IMR-90 (cell line): ENCODE results near the gene EVA1A. TPM values are rescaled to one million over a fixed set of nuclear protein-coding genes. Genes with fewer than 3 reads are reported as not detected.
A peak's percentile ranks its signal among the peaks of the same experiment; 100 is the strongest.

Source experiments
- ATAC-seq: fragments of 200-7000 bp; cut with Tn5 transposase; 2 replicates; pipeline ENCODE4 v1.9.1; 2020; ENCODE audit warnings: low read depth, mild to moderate bottlenecking, moderate library complexity
- BruUV-seq: library from RNA; stranded (reverse); fragments of 400-500 nt; replicated peaks from 2 replicates; lab custom pipeline; 2021; lab: Mats Ljungman, UMichigan
- CTCF ChIA-PET: fragments of 300-600 bp; formaldehyde crosslinking; extraction: SDS; loops from one replicate; lab custom pipeline; 2021; ENCODE audit warnings: antibody characterized with exemption; lab: Yijun Ruan, JAX
- POLR2A ChIA-PET: fragments of 300-600 bp; sonication (Branson Sonifier 250); formaldehyde crosslinking; loops from one replicate; lab custom pipeline; 2022; ENCODE audit warnings: antibody characterized with exemption; ENCODE audit not compliant: unreplicated experiment; lab: Charles Lee
- DNase-seq: peaks from one replicate; pipeline ENCODE4 v3.0.0; 2013
- H2AFZ ChIP-seq: replicated peaks from 2 replicates; pipeline ENCODE3; 2013; ENCODE audit warnings: low read length, mild to moderate bottlenecking; ENCODE audit not compliant: poor library complexity
- H2AK5ac ChIP-seq: 2 replicates; pipeline ENCODE4 v1.6.1; 2013; ENCODE audit warnings: low read depth, low read length, inconsistent platforms
- H2AK9ac ChIP-seq: replicated peaks from 2 replicates; pipeline ENCODE3; 2013; ENCODE audit warnings: mild to moderate bottlenecking, low read depth, low read length, moderate library complexity; ENCODE audit not compliant: poor library complexity
- H2BK120ac ChIP-seq: 2 replicates; pipeline ENCODE4 v1.6.1; 2013; ENCODE audit warnings: low read depth, low read length, inconsistent platforms
- H2BK15ac ChIP-seq: 3 replicates; pipeline ENCODE4 v1.6.1; 2013; ENCODE audit warnings: low read depth, low read length, inconsistent platforms
- H2BK20ac ChIP-seq: 2 replicates; pipeline ENCODE4 v1.6.1; 2013; ENCODE audit warnings: low read depth, mild to moderate bottlenecking, inconsistent platforms, low read length, moderate library complexity
- H2BK5ac ChIP-seq: 2 replicates; pipeline ENCODE4 v1.6.1; 2013; ENCODE audit warnings: mild to moderate bottlenecking, low read depth, low read length, inconsistent platforms; ENCODE audit not compliant: poor library complexity, severe bottlenecking
- H3K14ac ChIP-seq: replicated peaks from 2 replicates; pipeline ENCODE4 v1.6.1; 2013; ENCODE audit warnings: low read depth, low read length, inconsistent platforms
- H3K18ac ChIP-seq: 2 replicates; pipeline ENCODE4 v1.6.1; 2013; ENCODE audit warnings: low read depth, low read length, control low read depth
- H3K23ac ChIP-seq: 2 replicates; pipeline ENCODE4 v1.6.1; 2013; ENCODE audit warnings: low read depth, low read length, inconsistent platforms
- H3K27ac ChIP-seq: 2 replicates; pipeline ENCODE4 v1.5.1; 2013; ENCODE audit warnings: mild to moderate bottlenecking, control low read depth, low read length; ENCODE audit not compliant: insufficient read depth
- H3K27me3 ChIP-seq: 2 replicates; pipeline ENCODE4 v1.6.1; 2013; ENCODE audit warnings: low read length; ENCODE audit not compliant: control insufficient read depth, insufficient read depth
- H3K36me3 ChIP-seq: 2 replicates; pipeline ENCODE4 v1.6.1; 2013; ENCODE audit warnings: low read length, mixed read lengths; ENCODE audit not compliant: control insufficient read depth, insufficient read depth
- H3K4ac ChIP-seq: 2 replicates; pipeline ENCODE4 v1.6.1; 2013; ENCODE audit warnings: low read depth, low read length, inconsistent platforms
- H3K4me1 ChIP-seq: 2 replicates; pipeline ENCODE4 v1.6.1; 2013; ENCODE audit warnings: low read length, mixed read lengths; ENCODE audit not compliant: control insufficient read depth, insufficient read depth
- H3K4me2 ChIP-seq: 2 replicates; pipeline ENCODE4 v1.6.1; 2013; ENCODE audit warnings: low read depth, mild to moderate bottlenecking, control low read depth, low read length, moderate library complexity
- H3K4me3 ChIP-seq: 2 replicates; pipeline ENCODE4 v1.5.1; 2013; ENCODE audit warnings: low read depth, mild to moderate bottlenecking, control low read depth, low read length, moderate library complexity; ENCODE audit not compliant: insufficient read depth
- H3K56ac ChIP-seq: 2 replicates; pipeline ENCODE4 v1.6.1; 2013; ENCODE audit warnings: low read length, inconsistent platforms; ENCODE audit not compliant: insufficient read depth; ENCODE audit errors: extremely low read depth
- H3K79me1 ChIP-seq, 2 experiments: 2 replicates each; pipeline ENCODE4 v1.6.1; 2013; ENCODE audit warnings: low read length in 2 of 2, inconsistent platforms in 1 of 2, low read depth in 1 of 2
- H3K9ac ChIP-seq: 2 replicates; pipeline ENCODE4 v1.6.1; 2013; ENCODE audit warnings: low read depth, low read length, control low read depth
- H3K9me1 ChIP-seq: 2 replicates; pipeline ENCODE4 v1.6.1; 2013; ENCODE audit warnings: low read length, inconsistent platforms; ENCODE audit not compliant: insufficient read depth
- H3K9me3 ChIP-seq: 2 replicates; pipeline ENCODE4 v1.6.1; 2013; ENCODE audit warnings: low read length; ENCODE audit not compliant: control insufficient read depth, insufficient read depth
- H4K20me1 ChIP-seq: 2 replicates; pipeline ENCODE4 v1.6.1; 2013; ENCODE audit warnings: low read length, inconsistent platforms; ENCODE audit not compliant: insufficient read depth
- H4K5ac ChIP-seq: 2 replicates; pipeline ENCODE4 v1.6.1; 2013; ENCODE audit warnings: mild to moderate bottlenecking, low read depth, low read length, control low read depth
- H4K8ac ChIP-seq, 2 experiments: 2 replicates each; pipeline ENCODE4 v1.6.1; 2013; ENCODE audit warnings: low read depth in 2 of 2, low read length in 2 of 2, control low read depth in 1 of 2, inconsistent platforms in 1 of 2
- H4K91ac ChIP-seq: 2 replicates; pipeline ENCODE4 v1.6.1; 2013; ENCODE audit warnings: low read depth, low read length, inconsistent platforms; ENCODE audit not compliant: insufficient read depth
- FOS ChIP-seq: fragments of 150-350 bp; IDR thresholded peaks from 2 replicates; pipeline ENCODE4 v1.6.1; 2016; ENCODE audit warnings: low read depth, low read length
- RAD21 ChIP-seq: IDR thresholded peaks from 2 replicates; pipeline ENCODE4 v1.6.1; 2012; ENCODE audit warnings: low read length, improper control_type of control experiment
- WGBS, 2 experiments: methylation state at CpG; one replicate each; pipeline versions ENCODE4 v1.1.5 to v1.1.7; 2013; ENCODE audit warnings: missing lambda C conversion rate in 2 of 2; ENCODE audit not compliant: insufficient read length in 1 of 2; ENCODE audit errors: extremely low coverage in 2 of 2; 5-methylcytosine and 5-hydroxymethylcytosine counted together
- dilution Hi-C: fragments of 300-500 bp; cut with HindIII; formaldehyde crosslinking; loops from one replicate; pipeline ENCODE4 v1.14.3; 2018; ENCODE audit warnings: low sequenced_read_pairs; ENCODE audit not compliant: unreplicated experiment
- in situ Hi-C: fragments of 300-500 bp; cut with MboI; formaldehyde crosslinking; loops from 3 replicates; pipeline ENCODE4 v1.14.3; 2019; ENCODE audit warnings: low sequenced_read_pairs, inconsistent platforms, mixed read lengths
- intact Hi-C: fragments of 100-400 bp; cut with micrococcal nuclease; formaldehyde crosslinking; loops from 2 replicates; pipeline ENCODE4 v1.10.0; 2022
- polyA plus RNA-seq, 3 experiments: library from polyadenylated mRNA; depleted of rRNA; stranded (reverse); fragments of >200 nt; gene quantifications; 2 replicates each; pipeline ENCODE4 v1.2.3, GENCODE V29; 2012; ENCODE audit warnings: low replicate concordance in 1 of 3
- total RNA-seq: library from RNA; depleted of rRNA; stranded (reverse); fragments of >200 nt; gene quantifications from 2 replicates; pipeline ENCODE4 v1.2.3, GENCODE V29; 2012

EVA1A gene
- total and polyA plus RNA-seq, 2 of the 4 experiments (the other 2 are of a cell fraction): 54.5 to 93.7 TPM

GRCh38 chr2:75606761-75607399, 46.1 kb upstream of the EVA1A start:
- H2AK5ac ChIP-seq: peak overlapping the region; percentile 56
- peak overlapping the region; percentile 24; the same call in 1 of the 2 replicates for H3K18ac ChIP-seq
- H3K4me1 ChIP-seq: peaks cover 15% of the 10 kb centered on the region
- no peak for ATAC-seq
- peak; percentile 65 for DNase-seq
- H3K4ac ChIP-seq: peak overlapping the region; percentile 87
- peak overlapping the region; percentile 77; the same call in 1 of the 2 replicates for H3K56ac ChIP-seq
- intact Hi-C loops: loop anchor here (1.0 to 5.0 kb wide), 3 partner anchors 46 to 690 kb away; partner anchors contain the start of gene TACR1
- dilution Hi-C loops: no loop called here
- ChIA-PET CTCF (interaction anchor here (0.6 to 3.1 kb wide), 8 partner anchors 14 to 442 kb away, joined by 3 to 17 read pairs (median 4); partner anchors contain the start of gene EVA1A), POLR2A (no interaction called here)
- peak overlapping the region; percentile 71 for H2AFZ ChIP-seq
- H2BK15ac ChIP-seq: peak overlapping the region; percentile 73; the same call in 2 of the 3 replicates
- no TSS peak for BruUV-seq
- H3K23ac ChIP-seq: peak overlapping the region; percentile 80
- H2BK120ac ChIP-seq: peak overlapping the region; percentile 95
- peaks cover 19% of the 10 kb centered on the region for H3K9me1 ChIP-seq
- H3K9me3 ChIP-seq: no peaks in the 10 kb centered on the region
- TF ChIP-seq RAD21 (no peak), FOS (0 out of 2 replicates have a peak, but pooled peaks have one; percentile 3)
- peak overlapping the region; percentile 39 for H3K27ac ChIP-seq
- H3K4me3 ChIP-seq: no peak overlapping the region
- peak overlapping the region; percentile 24; the same call in 1 of the 2 replicates for H3K9ac ChIP-seq
- in situ Hi-C loops: loop anchor here (5.0 to 25.0 kb wide), 5 partner anchors 45 to 920 kb away; partner anchors contain the start of gene EVA1A
- peak overlapping the region; percentile 32 for H4K5ac ChIP-seq
- WGBS, 2 experiments: 80% methylated on average over 2 of the region's 8 CpGs; no CpG with 5 or more reads in 1 of the 2 experiments
- H2AK9ac ChIP-seq: peak overlapping the region; percentile 82
- peak overlapping the region; percentile 78 for H3K14ac ChIP-seq
- H3K27me3 ChIP-seq: peaks cover 15% of the 10 kb centered on the region; the same call in 1 of the 2 replicates
- no peaks in the 10 kb centered on the region for H3K36me3 ChIP-seq
- H4K91ac ChIP-seq: peak overlapping the region; percentile 87
- no peak overlapping the region for H3K4me2 ChIP-seq
- H2BK5ac ChIP-seq: peak overlapping the region; percentile 70
- peak overlapping the region; percentile 37 to 89; a peak in 3 of 4 replicates for H4K8ac ChIP-seq
- H3K79me1 ChIP-seq: peaks cover 0 to 15% of the 10 kb centered on the region in 2 experiments; a peak in 2 of 4 replicates
- H2BK20ac ChIP-seq: peak overlapping the region; percentile 85
- no peaks in the 10 kb centered on the region for H4K20me1 ChIP-seq
